Measurements from ENCODE around the gene OR10A5. TPM values are rescaled to one million over a fixed set of nuclear protein-coding genes. Genes with fewer than 3 reads are reported as not detected.

OR10A5 gene
- not detected in 2 replicates for total RNA-seq

GRCh38 chr11:6845383-6845782, at the start of gene OR10A5:
Gene OR10A5, plus strand, starts transcription at chr11:6845683. Its CDS starts 0 bp downstream, at chr11:6845683.

GRCh38 chr11:6799402-6799801, 46.1 kb upstream of the OR10A5 start, which contains the start of gene OR6A2:
Gene OR6A2, minus strand, starts transcription at chr11:6799689. Its CDS starts 3,981 bp downstream, at chr11:6795708.

GRCh38 chr11:6862961-6863360, 17.5 kb downstream of the OR10A5 start, which contains the start of gene OR10A2:
Gene OR10A2, plus strand, starts transcription at chr11:6863057. Its CDS starts 6,698 bp downstream, at chr11:6869755.

GRCh38 chr11:6876325-6876724, 30.8 kb downstream of the OR10A5 start, which contains the start of gene OR10A4:
Gene OR10A4, plus strand, starts transcription at chr11:6876625. Its CDS starts 23 bp downstream, at chr11:6876648.

GRCh38 chr11:6892400-6892799, 46.9 kb downstream of the OR10A5 start, which contains the start of gene OR2D2:
Gene OR2D2, minus strand, starts transcription at chr11:6892500. Its CDS starts 0 bp downstream, at chr11:6892500.

Other genes with a start within 250 kb of the OR10A5 start
- gene RRP8, start 242.1 kb upstream of the OR10A5 start, total RNA-seq = 12.0 and 13.8 TPM in 2 replicates
- gene ILK, start 241.9 kb upstream of the OR10A5 start, total RNA-seq = 248 and 367 TPM in 2 replicates
- gene TAF10, start 233.5 kb upstream of the OR10A5 start, total RNA-seq = 25.3 and 45.6 TPM in 2 replicates
- gene TPP1, start 226.3 kb upstream of the OR10A5 start, total RNA-seq = 83.6 and 123 TPM in 2 replicates
- 35.2 and 50.1 TPM in 2 replicates for gene DCHS1, start 189.9 kb upstream of the OR10A5 start, total RNA-seq
- 112 and 118 TPM in 2 replicates for gene MRPL17, start 162.3 kb upstream of the OR10A5 start, total RNA-seq
- gene OR2AG2, start 73.7 kb upstream of the OR10A5 start, total RNA-seq = 0.12 and 0.55 TPM in 2 replicates
- gene OR2AG1, start 62.7 kb upstream of the OR10A5 start, total RNA-seq = not detected in 2 replicates
- 0.37 and 0.55 TPM in 2 replicates for gene OR6A2, start 46.0 kb upstream of the OR10A5 start, total RNA-seq
- not detected in 2 replicates for gene OR10A2, start 17.4 kb downstream of the OR10A5 start, total RNA-seq
- gene OR10A4, start 30.9 kb downstream of the OR10A5 start, total RNA-seq = not detected in 2 replicates
- 0.50 and 1.5 TPM in 2 replicates for gene OR2D2, start 46.8 kb downstream of the OR10A5 start, total RNA-seq
- gene OR2D3, start 75.3 kb downstream of the OR10A5 start, total RNA-seq = not detected in 2 replicates
- gene ZNF215, start 80.7 kb downstream of the OR10A5 start, total RNA-seq = 10.4 and 10.6 TPM in 2 replicates
- gene ZNF214, start 174.7 kb downstream of the OR10A5 start, total RNA-seq = 5.6 and 7.0 TPM in 2 replicates
- gene NLRP14, start 174.8 kb downstream of the OR10A5 start, total RNA-seq = 0.50 and 0.66 TPM in 2 replicates
- gene RBMXL2, start 243.3 kb downstream of the OR10A5 start, total RNA-seq = 0.11 and 0.25 TPM in 2 replicates